ENCODE measurements around the gene COL4A1.

COL4A1 gene

DNA sequence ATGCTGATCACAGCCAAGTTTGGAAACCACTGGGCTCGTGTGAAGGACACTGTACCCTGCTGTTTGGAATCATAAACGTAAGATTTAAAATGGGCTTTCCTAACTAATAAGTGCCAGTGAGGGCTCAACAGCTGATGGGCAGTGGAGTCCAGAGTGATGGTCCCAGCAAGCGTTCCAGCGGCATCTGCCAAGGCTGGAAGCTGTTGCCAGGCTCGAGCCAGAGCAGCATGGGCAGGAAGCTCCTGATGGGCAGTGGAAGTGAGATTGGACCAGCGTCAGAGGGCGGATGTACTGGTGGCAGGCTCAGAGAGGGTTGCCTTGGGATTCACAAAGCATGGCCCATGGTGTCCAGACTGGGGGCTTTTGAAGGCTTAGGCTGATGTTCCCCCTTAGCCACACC is 30.3 kb upstream of the COL4A1 start:
- no peak for DNase-seq (ENCODE audit: low read depth in 2 of 2)
- TF ChIP-seq, protein P1, sequence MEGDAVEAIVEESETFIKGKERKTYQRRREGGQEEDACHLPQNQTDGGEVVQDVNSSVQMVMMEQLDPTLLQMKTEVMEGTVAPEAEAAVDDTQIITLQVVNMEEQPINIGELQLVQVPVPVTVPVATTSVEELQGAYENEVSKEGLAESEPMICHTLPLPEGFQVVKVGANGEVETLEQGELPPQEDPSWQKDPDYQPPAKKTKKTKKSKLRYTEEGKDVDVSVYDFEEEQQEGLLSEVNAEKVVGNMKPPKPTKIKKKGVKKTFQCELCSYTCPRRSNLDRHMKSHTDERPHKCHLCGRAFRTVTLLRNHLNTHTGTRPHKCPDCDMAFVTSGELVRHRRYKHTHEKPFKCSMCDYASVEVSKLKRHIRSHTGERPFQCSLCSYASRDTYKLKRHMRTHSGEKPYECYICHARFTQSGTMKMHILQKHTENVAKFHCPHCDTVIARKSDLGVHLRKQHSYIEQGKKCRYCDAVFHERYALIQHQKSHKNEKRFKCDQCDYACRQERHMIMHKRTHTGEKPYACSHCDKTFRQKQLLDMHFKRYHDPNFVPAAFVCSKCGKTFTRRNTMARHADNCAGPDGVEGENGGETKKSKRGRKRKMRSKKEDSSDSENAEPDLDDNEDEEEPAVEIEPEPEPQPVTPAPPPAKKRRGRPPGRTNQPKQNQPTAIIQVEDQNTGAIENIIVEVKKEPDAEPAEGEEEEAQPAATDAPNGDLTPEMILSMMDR (IDR thresholded peaks at IDR 0.05; ENCODE audit: low read depth, low read length): no peak
- H3K4me3 ChIP-seq (replicated peaks in 1 of 2; ENCODE audit: low read depth in 2 of 2, low read length in 2 of 2): no peak overlapping the region

GRCh38 chr13:110336681-110337080 is 29.7 kb upstream of the COL4A1 start:
- DNase-seq (ENCODE audit: low read depth in 2 of 2): no peak
- TF ChIP-seq, protein P1 (IDR thresholded peaks at IDR 0.05; ENCODE audit: low read depth, low read length): no peak
- no peak overlapping the region for H3K4me3 ChIP-seq (replicated peaks in 1 of 2; ENCODE audit: low read depth in 2 of 2, low read length in 2 of 2)

GRCh38 chr13:110336108-110336507 is 29.2 kb upstream of the COL4A1 start:
- no peak overlapping the region for H3K4me3 ChIP-seq (replicated peaks in 1 of 2; ENCODE audit: low read depth in 2 of 2, low read length in 2 of 2)
- no peak for DNase-seq (ENCODE audit: low read depth in 2 of 2)
- TF ChIP-seq, protein P1 (IDR thresholded peaks at IDR 0.05; ENCODE audit: low read depth, low read length): no peak

DNA sequence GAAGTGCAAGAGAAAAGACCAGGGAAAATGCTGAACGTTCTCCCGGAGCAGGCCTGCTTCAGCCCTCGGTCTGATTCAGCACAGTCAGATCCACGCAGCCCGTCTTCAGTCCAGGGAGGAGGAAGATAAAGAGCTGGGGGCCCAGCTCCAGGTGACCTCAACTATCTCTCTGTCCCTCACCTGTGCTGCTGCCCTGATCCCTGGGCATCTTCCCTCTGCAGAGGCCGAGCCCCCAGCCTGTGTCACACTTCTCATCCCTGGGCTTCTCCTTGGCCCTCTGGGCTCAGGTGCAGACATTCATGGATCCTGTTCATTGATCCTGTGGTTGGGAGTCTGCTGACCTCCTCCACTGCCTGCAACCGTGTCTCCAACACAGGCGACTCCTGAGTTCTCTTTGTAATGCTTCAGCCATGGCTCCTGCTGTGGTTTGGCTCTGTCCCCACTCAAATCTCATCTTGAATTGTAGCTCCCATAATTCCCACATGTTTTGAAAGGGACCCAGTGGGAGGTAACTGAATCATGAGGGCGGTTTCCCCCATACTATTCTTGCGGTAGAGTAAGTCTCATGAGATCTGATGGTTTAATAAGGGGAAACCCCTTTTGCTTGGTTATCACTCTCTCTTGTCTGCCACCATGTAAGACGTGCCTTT is 28.0 kb upstream of the COL4A1 start:
- TF ChIP-seq, protein P1 (IDR thresholded peaks at IDR 0.05; ENCODE audit: low read depth, low read length): no peak
- no peak overlapping the region for H3K4me3 ChIP-seq (replicated peaks in 1 of 2; ENCODE audit: low read depth in 2 of 2, low read length in 2 of 2)
- peak in 1 of 2 donors; percentile 72 for DNase-seq (ENCODE audit: low read depth in 2 of 2)

GRCh38 chr13:110334256-110334655 is 27.3 kb upstream of the COL4A1 start:
- TF ChIP-seq, protein P1 (IDR thresholded peaks at IDR 0.05; ENCODE audit: low read depth, low read length): no peak
- no peak overlapping the region for H3K4me3 ChIP-seq (replicated peaks in 1 of 2; ENCODE audit: low read depth in 2 of 2, low read length in 2 of 2)
- DNase-seq (ENCODE audit: low read depth in 2 of 2): no peak

GRCh38 chr13:110333837-110334236 is 26.9 kb upstream of the COL4A1 start:
- no peak overlapping the region for H3K4me3 ChIP-seq (replicated peaks in 1 of 2; ENCODE audit: low read depth in 2 of 2, low read length in 2 of 2)
- no peak for DNase-seq (ENCODE audit: low read depth in 2 of 2)
- TF ChIP-seq, protein P1 (IDR thresholded peaks at IDR 0.05; ENCODE audit: low read depth, low read length): no peak

GRCh38 chr13:110332750-110333149 is 25.8 kb upstream of the COL4A1 start:
- TF ChIP-seq, protein P1 (IDR thresholded peaks at IDR 0.05; ENCODE audit: low read depth, low read length): no peak
- no peak overlapping the region for H3K4me3 ChIP-seq (replicated peaks in 1 of 2; ENCODE audit: low read depth in 2 of 2, low read length in 2 of 2)
- peak in 1 of 2 donors; percentile 45 for DNase-seq (ENCODE audit: low read depth in 2 of 2)
